Breast epithelium (tissue), 3 donors: ENCODE data around the gene CST6.

Source experiments
- POLR2AphosphoS5 ChIP-seq, 3 donors: sonication (generic); formaldehyde crosslinking; IDR thresholded peaks; one replicate each; pipeline ENCODE4 v1.6.1; 2017; ENCODE audit warnings: antibody characterized with exemption in 3 of 3
- TF ChIP-seq, protein P1 (sequence below), 3 donors: fragments of 450-650 bp; IDR thresholded peaks; one replicate each; pipeline ENCODE4 v1.5.1; 2016 to 2017; ENCODE audit warnings: antibody characterized with exemption in 3 of 3, mild to moderate bottlenecking in 3 of 3, moderate library complexity in 3 of 3

DNA sequence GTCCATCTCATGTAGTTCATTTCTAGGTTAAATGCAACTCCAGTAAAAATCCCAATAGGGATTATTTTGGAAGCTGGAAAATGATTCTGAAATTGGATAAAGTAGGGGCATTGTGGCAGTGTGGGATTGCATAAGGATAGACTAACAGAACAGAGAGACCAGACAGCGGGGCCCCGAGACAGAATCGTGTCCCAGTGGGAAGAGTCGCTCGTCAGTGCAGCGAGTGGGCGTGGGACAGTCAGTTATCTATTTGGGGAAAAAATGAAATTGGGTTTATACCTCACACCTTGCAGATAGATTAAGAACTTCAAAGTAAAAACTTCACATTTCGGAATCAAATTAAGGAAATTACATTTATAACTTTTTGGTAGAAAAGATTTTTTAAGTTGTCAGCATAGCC is 39.7 kb upstream of the CST6 start:
- TF ChIP-seq, protein P1, sequence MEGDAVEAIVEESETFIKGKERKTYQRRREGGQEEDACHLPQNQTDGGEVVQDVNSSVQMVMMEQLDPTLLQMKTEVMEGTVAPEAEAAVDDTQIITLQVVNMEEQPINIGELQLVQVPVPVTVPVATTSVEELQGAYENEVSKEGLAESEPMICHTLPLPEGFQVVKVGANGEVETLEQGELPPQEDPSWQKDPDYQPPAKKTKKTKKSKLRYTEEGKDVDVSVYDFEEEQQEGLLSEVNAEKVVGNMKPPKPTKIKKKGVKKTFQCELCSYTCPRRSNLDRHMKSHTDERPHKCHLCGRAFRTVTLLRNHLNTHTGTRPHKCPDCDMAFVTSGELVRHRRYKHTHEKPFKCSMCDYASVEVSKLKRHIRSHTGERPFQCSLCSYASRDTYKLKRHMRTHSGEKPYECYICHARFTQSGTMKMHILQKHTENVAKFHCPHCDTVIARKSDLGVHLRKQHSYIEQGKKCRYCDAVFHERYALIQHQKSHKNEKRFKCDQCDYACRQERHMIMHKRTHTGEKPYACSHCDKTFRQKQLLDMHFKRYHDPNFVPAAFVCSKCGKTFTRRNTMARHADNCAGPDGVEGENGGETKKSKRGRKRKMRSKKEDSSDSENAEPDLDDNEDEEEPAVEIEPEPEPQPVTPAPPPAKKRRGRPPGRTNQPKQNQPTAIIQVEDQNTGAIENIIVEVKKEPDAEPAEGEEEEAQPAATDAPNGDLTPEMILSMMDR (IDR thresholded peaks at IDR 0.05): no peak
- no peak for TF ChIP-seq POLR2AphosphoS5 (IDR thresholded peaks at IDR 0.05)
